HL-60 (cell line): ENCODE measurements around the gene CTSD.

Source experiments
- DNase-seq, 2 experiments: peaks; one replicate each; pipeline ENCODE4 v3.0.0-alpha.2; 2010 to 2020; ENCODE audit warnings: low read depth in 1 of 2, low spot score in 1 of 2
- H3K27ac ChIP-seq: fragments of 250-450 bp; sonication (Bioruptor Pico); replicated peaks from 2 replicates; pipeline ENCODE4 v1.5.1; 2020; ENCODE audit warnings: mild to moderate bottlenecking, moderate library complexity
- H3K27me3 ChIP-seq: fragments of 250-450 bp; sonication (Bioruptor Pico); 2 replicates; pipeline ENCODE4 v1.5.1; 2021; ENCODE audit warnings: mild to moderate bottlenecking, moderate library complexity; ENCODE audit not compliant: insufficient read depth, poor library complexity, severe bottlenecking
- H3K4me3 ChIP-seq: replicated peaks from 2 replicates; pipeline ENCODE4 v1.5.1; 2011; ENCODE audit warnings: mild to moderate bottlenecking, control low read depth, low read length; ENCODE audit not compliant: insufficient read depth
- GABPA ChIP-seq: IDR thresholded peaks from 2 replicates; pipeline ENCODE4 v1.6.1; 2012; ENCODE audit warnings: low read depth
- POLR2AphosphoS5 ChIP-seq: IDR thresholded peaks from 2 replicates; pipeline ENCODE4 v1.6.1; 2012; ENCODE audit warnings: low read depth
- SPI1 ChIP-seq: IDR thresholded peaks from 2 replicates; pipeline ENCODE4 v1.6.1; 2012; ENCODE audit warnings: low read depth, mild to moderate bottlenecking, borderline replicate concordance
- TF ChIP-seq, protein P1 (sequence below): IDR thresholded peaks from 2 replicates; pipeline ENCODE4 v1.6.1; 2012; ENCODE audit warnings: low read depth; ENCODE audit not compliant: insufficient replicate concordance
- TF ChIP-seq, protein P2 (sequence below): IDR thresholded peaks from one replicate; pipeline ENCODE4 v1.5.1; 2011; ENCODE audit warnings: low read length, control low read depth, inconsistent platforms; ENCODE audit not compliant: insufficient read depth

Gene CTSD

DNA sequence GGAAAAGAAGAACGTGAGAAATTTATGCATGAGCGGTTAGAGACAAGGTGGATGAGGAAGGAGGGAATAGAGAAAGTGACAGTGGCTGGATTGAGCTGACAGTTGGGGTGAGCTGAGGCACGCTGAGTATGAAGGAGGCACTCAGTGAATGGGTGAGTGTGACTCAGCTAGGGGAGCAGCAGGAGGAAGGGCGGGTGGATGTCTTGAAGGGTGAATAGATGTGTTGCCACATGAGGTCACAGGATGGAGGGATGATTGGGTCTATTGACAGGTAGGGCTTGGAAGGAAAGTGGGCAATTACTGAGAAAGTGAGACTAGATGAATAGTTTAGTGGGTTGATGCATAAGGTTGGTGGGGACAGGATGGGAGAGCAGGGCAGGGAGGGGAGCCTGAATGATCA, 21.4 kb downstream of the CTSD start:
- peaks cover 2% of the 10 kb centered on the region for H3K27me3 ChIP-seq
- no peak overlapping the region for H3K4me3 ChIP-seq
- DNase-seq, result no peak
- H3K27ac ChIP-seq, result no peak overlapping the region
- TF ChIP-seq POLR2AphosphoS5 (no peak), GABPA (no peak), SPI1 (no peak)
- TF ChIP-seq, protein P1, sequence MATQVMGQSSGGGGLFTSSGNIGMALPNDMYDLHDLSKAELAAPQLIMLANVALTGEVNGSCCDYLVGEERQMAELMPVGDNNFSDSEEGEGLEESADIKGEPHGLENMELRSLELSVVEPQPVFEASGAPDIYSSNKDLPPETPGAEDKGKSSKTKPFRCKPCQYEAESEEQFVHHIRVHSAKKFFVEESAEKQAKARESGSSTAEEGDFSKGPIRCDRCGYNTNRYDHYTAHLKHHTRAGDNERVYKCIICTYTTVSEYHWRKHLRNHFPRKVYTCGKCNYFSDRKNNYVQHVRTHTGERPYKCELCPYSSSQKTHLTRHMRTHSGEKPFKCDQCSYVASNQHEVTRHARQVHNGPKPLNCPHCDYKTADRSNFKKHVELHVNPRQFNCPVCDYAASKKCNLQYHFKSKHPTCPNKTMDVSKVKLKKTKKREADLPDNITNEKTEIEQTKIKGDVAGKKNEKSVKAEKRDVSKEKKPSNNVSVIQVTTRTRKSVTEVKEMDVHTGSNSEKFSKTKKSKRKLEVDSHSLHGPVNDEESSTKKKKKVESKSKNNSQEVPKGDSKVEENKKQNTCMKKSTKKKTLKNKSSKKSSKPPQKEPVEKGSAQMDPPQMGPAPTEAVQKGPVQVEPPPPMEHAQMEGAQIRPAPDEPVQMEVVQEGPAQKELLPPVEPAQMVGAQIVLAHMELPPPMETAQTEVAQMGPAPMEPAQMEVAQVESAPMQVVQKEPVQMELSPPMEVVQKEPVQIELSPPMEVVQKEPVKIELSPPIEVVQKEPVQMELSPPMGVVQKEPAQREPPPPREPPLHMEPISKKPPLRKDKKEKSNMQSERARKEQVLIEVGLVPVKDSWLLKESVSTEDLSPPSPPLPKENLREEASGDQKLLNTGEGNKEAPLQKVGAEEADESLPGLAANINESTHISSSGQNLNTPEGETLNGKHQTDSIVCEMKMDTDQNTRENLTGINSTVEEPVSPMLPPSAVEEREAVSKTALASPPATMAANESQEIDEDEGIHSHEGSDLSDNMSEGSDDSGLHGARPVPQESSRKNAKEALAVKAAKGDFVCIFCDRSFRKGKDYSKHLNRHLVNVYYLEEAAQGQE, result no peak
- TF ChIP-seq, protein P2, sequence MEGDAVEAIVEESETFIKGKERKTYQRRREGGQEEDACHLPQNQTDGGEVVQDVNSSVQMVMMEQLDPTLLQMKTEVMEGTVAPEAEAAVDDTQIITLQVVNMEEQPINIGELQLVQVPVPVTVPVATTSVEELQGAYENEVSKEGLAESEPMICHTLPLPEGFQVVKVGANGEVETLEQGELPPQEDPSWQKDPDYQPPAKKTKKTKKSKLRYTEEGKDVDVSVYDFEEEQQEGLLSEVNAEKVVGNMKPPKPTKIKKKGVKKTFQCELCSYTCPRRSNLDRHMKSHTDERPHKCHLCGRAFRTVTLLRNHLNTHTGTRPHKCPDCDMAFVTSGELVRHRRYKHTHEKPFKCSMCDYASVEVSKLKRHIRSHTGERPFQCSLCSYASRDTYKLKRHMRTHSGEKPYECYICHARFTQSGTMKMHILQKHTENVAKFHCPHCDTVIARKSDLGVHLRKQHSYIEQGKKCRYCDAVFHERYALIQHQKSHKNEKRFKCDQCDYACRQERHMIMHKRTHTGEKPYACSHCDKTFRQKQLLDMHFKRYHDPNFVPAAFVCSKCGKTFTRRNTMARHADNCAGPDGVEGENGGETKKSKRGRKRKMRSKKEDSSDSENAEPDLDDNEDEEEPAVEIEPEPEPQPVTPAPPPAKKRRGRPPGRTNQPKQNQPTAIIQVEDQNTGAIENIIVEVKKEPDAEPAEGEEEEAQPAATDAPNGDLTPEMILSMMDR, result no peak

DNA sequence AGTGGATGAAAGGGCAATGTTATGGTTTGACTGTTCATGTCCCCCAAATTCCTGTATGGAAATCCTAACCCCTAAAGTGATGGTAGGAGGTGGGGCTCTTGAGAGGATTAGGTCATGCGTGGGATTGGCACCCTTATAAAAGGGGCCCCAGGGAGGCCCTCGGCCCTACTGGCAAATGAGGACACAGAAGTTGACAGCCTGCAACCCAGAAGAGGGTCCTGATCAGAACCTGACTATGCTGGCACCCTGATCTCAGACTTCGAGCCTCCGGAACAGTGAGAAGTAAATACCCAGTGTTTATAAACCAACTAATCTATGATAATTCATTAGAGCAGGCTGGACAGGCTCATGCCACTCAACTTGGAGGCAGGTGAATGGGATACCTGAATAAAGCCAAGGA, 22.0 kb downstream of the CTSD start:
- TF ChIP-seq POLR2AphosphoS5 (no peak), SPI1 (no peak), GABPA (no peak)
- TF ChIP-seq, protein P2, result no peak
- TF ChIP-seq, protein P1, result no peak
- peaks cover 2% of the 10 kb centered on the region for H3K27me3 ChIP-seq
- DNase-seq, result no peak

DNA sequence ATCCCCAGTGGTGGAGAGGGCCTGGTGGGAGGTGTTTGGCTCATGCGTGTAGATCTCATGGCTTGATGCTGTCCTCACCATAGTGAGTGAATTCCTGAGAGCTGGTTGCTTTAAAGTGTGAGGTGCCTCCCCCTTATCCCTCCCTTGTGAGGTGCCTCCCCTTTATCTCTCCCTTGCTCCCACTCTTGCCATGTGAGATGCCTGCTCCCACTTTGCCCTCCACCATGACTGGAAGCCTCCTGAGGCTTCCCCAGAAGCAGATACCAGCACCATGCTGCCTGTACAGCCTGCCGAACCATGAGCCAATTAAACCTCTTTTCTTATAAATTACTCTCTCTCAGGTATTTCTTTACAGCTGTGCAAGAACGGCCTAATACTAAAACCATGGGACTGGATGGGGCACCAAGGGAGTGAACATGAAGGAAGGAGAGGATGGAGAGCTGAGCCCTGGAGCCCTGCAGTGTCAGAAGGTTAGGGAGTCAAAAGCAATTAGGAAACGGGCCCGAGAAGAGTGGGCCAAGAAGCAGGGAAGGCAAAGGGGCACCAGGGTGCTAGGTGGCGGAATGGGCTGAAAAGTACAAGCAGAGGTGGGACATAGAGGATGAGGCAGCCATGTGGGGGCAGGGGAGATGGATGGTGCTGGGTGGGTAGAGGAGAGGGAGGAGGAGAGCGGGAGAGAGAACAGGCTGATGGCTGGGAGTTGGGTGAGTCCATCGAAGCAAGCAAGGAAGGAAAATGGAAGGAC, 22.8 kb downstream of the CTSD start:
- H3K27ac ChIP-seq, result no peak overlapping the region
- no peak for DNase-seq
- H3K4me3 ChIP-seq, result no peak overlapping the region
- peaks cover 2% of the 10 kb centered on the region for H3K27me3 ChIP-seq
- no peak for TF ChIP-seq SPI1
- no peak for TF ChIP-seq POLR2AphosphoS5
- TF ChIP-seq, protein P2, result no peak
- TF ChIP-seq, protein P1, result no peak
- TF ChIP-seq GABPA, result no peak

More for the DNA sequence above, 22.0 kb downstream of the CTSD start:
- no peak overlapping the region for H3K4me3 ChIP-seq
- H3K27ac ChIP-seq, result no peak overlapping the region
